Prostate gland (tissue), 2 donors: Measurements from ENCODE around the gene ARHGAP9. TPM values are rescaled to one million over a fixed set of nuclear protein-coding genes. Genes with fewer than 3 reads are reported as not detected.

Experiments
- DNase-seq: peaks from one replicate; pipeline ENCODE4 v3.0.0-alpha.2; 2019; ENCODE audit warnings: low spot score
- H3K27ac ChIP-seq, 2 donors: fragments of 200-600 bp; sonication (generic); 2 replicates each; pipeline ENCODE4 v1.5.1; 2017 to 2019
- H3K27me3 ChIP-seq: fragments of 200-600 bp; sonication (generic); replicated peaks from 2 replicates; pipeline ENCODE4 v1.5.1; 2019; ENCODE audit not compliant: insufficient read depth
- H3K36me3 ChIP-seq, 2 donors: fragments of 200-600 bp; sonication (generic); 1 replicate in 1 of 2; 2 replicates in 1 of 2; pipeline versions ENCODE4 v1.5.1 to v1.8.1; 2017 to 2019
- H3K4me1 ChIP-seq: fragments of 200-600 bp; sonication (generic); replicated peaks from 2 replicates; pipeline ENCODE4 v1.5.1; 2019
- H3K4me3 ChIP-seq, 2 donors: fragments of 200-600 bp; sonication (generic); 2 replicates each; pipeline ENCODE4 v1.5.1; 2017 to 2019
- H3K9me3 ChIP-seq: fragments of 200-600 bp; sonication (generic); 2 replicates; pipeline ENCODE4 v1.5.1; 2017
- CTCF ChIP-seq, 4 experiments: fragments of 200-600 bp in 2 of 4; fragments of 450-650 bp in 2 of 4; sonication (generic) in 2 of 4; IDR thresholded peaks; 1 replicate in 3 of 4; 2 replicates in 1 of 4; pipeline ENCODE4 v1.5.1; 2016 to 2019; ENCODE audit warnings: antibody characterized with exemption in 4 of 4, mild to moderate bottlenecking in 2 of 4, moderate library complexity in 2 of 4
- POLR2A ChIP-seq: fragments of 450-650 bp; IDR thresholded peaks from one replicate; pipeline ENCODE4 v1.6.1; 2016; ENCODE audit warnings: antibody characterized with exemption, mild to moderate bottlenecking
- POLR2AphosphoS5 ChIP-seq: sonication (generic); formaldehyde crosslinking; IDR thresholded peaks from one replicate; pipeline ENCODE4 v1.6.1; 2017; ENCODE audit warnings: antibody characterized with exemption
- WGBS: methylation state at CpG from one replicate; pipeline ENCODE4 v1.1.5; 2018; 5-methylcytosine and 5-hydroxymethylcytosine counted together
- intact Hi-C: fragments of 100-400 bp; cut with DNase I; formaldehyde crosslinking; loops from one replicate; pipeline ENCODE4 v1.14.2; 2022
- total RNA-seq, 2 donors: library from RNA; depleted of rRNA; stranded (reverse); fragments of >200 nt; gene quantifications; one replicate each; pipeline ENCODE4 v1.1.0, GENCODE V29; 2016

The ARHGAP9 gene
- total RNA-seq, 2 donors from 2014 or later: 3.5 to 13.6 TPM

GRCh38 chr12:57522887-57523705 is 43.4 kb upstream of the ARHGAP9 start:
- H3K4me1 ChIP-seq: peaks cover 21% of the 10 kb centered on the region
- peak overlapping the region; percentile 67 to 85 for H3K4me3 ChIP-seq
- peaks cover 5 to 8% of the 10 kb centered on the region in 2 donors for H3K36me3 ChIP-seq
- DNase-seq: peak; percentile 48
- intact Hi-C loops: loop anchor here (5.0 kb wide), 1 partner anchor 84 kb away; no protein-coding TSS in a partner anchor
- no peak for TF ChIP-seq POLR2AphosphoS5
- TF ChIP-seq CTCF (IDR thresholded peaks at IDR 0.05): peak in 1 of 4 experiments; percentile 23
- TF ChIP-seq POLR2A: peak; percentile 59
- H3K27ac ChIP-seq: peak overlapping the region; percentile 99
- H3K27me3 ChIP-seq: no peaks in the 10 kb centered on the region
- under 1% methylated on average over 23 of the region's 38 CpGs for WGBS
- no peaks in the 10 kb centered on the region for H3K9me3 ChIP-seq

GRCh38 chr12:57522011-57522886 is 42.6 kb upstream of the ARHGAP9 start, which contains the start of gene MBD6:
Gene MBD6 (plus strand): TSS chr12:57522824. CDS start chr12:57524304, 1,480 bp downstream.
- intact Hi-C loops: loop anchor here (5.0 kb wide), 1 partner anchor 85 kb away; no protein-coding TSS in a partner anchor
- H3K4me1 ChIP-seq: peaks cover 21% of the 10 kb centered on the region
- TF ChIP-seq POLR2AphosphoS5 (peak; percentile 77), POLR2A (peak; percentile 16), CTCF (IDR thresholded peaks at IDR 0.05) (no peak)
- peak within 1 kb of the TSS; percentile 67 to 85 for H3K4me3 ChIP-seq
- peak within 1 kb of the TSS; percentile 99 for H3K27ac ChIP-seq
- peaks cover 5 to 8% of the 10 kb centered on the region in 2 donors for H3K36me3 ChIP-seq
- H3K9me3 ChIP-seq: no peaks in the 10 kb centered on the region
- H3K27me3 ChIP-seq: no peaks in the 10 kb centered on the region
- peak; percentile 93 for DNase-seq
- under 1% methylated on average over 34 of the region's 57 CpGs for WGBS

GRCh38 chr12:57521525-57522010 is 41.9 kb upstream of the ARHGAP9 start:
- Histone ChIP-seq H3K9me3 (no peaks in the 10 kb centered on the region), H3K4me3 (peak overlapping the region; percentile 85 to 87), H3K27me3 (no peaks in the 10 kb centered on the region), H3K27ac (peak overlapping the region; percentile 99), H3K36me3 (peaks cover 5% of the 10 kb centered on the region in 2 donors), H3K4me1 (peaks cover 25% of the 10 kb centered on the region)
- DNase-seq: peak; percentile 40
- TF ChIP-seq CTCF (IDR thresholded peaks at IDR 0.05) (peak in 1 of 4 experiments; percentile 6), POLR2AphosphoS5 (no peak)
- 26% methylated on average over 17 of the region's 17 CpGs for WGBS
- intact Hi-C loops: loop anchor here (5.0 kb wide), 1 partner anchor 86 kb away; no protein-coding TSS in a partner anchor

- H3K36me3 ChIP-seq: no peaks in the 10 kb centered on the region
- H3K27ac ChIP-seq: peak within 1 kb of the TSS; percentile 99
- peaks cover 24% of the 10 kb centered on the region for H3K4me1 ChIP-seq
- peak; percentile 100 for TF ChIP-seq POLR2AphosphoS5
- TF ChIP-seq POLR2A: peak; percentile 100
- peak in 2 of 4 experiments; percentile 25 to 31 for TF ChIP-seq CTCF (IDR thresholded peaks at IDR 0.05)
- peak within 1 kb of the TSS; percentile 83 to 87 for H3K4me3 ChIP-seq
- H3K9me3 ChIP-seq: no peaks in the 10 kb centered on the region
- no peaks in the 10 kb centered on the region for H3K27me3 ChIP-seq
- under 1% methylated on average over 50 of the region's 52 CpGs for WGBS
- intact Hi-C loops: loop anchor here (5.0 kb wide), 1 partner anchor 87 kb away; no protein-coding TSS in a partner anchor
- peak; percentile 99 for DNase-seq
These were observed 40.6 kb upstream of the ARHGAP9 start, which contains the start of gene DDIT3 for GRCh38 chr12:57520053-57520818. Gene DDIT3 (minus strand): TSS chr12:57520514. CDS start chr12:57517406, 3,108 bp downstream.
